IMR-90 (cell line): Measurements from ENCODE around the gene ZNF132.

ENCODE experiments used
- BHLHE40 ChIP-seq: fragments of 150-350 bp; IDR thresholded peaks from 2 replicates; pipeline ENCODE4 v1.6.1; 2016; ENCODE audit warnings: mild to moderate bottlenecking, low read depth, low read length
- CTCF ChIP-seq: conservative IDR thresholded peaks from 2 replicates; pipeline ENCODE4 v1.5.1; 2012; ENCODE audit warnings: mild to moderate bottlenecking, low read depth, low read length, improper control_type of control experiment
- MAFK ChIP-seq: IDR thresholded peaks from 2 replicates; pipeline ENCODE4 v1.6.1; 2012; ENCODE audit warnings: low read depth, low read length, improper control_type of control experiment
- POLR2A ChIP-seq: IDR thresholded peaks from 2 replicates; pipeline ENCODE4 v1.6.1; 2012; ENCODE audit warnings: mild to moderate bottlenecking, low read depth, low read length
- RFX5 ChIP-seq: IDR thresholded peaks from 2 replicates; pipeline ENCODE4 v1.8.0; 2012; ENCODE audit warnings: low read depth, mild to moderate bottlenecking, low read length, moderate library complexity
- SMC3 ChIP-seq: fragments of 150-350 bp; IDR thresholded peaks from 2 replicates; pipeline ENCODE4 v1.6.1; 2016; ENCODE audit warnings: low read depth, mild to moderate bottlenecking, antibody characterized with exemption, low read length, moderate library complexity

GRCh38 chr19:58395220-58395978, 44.6 kb downstream of the ZNF132 start, which contains the start of gene RNF225:
- no peak for TF ChIP-seq CTCF
- no peak for TF ChIP-seq POLR2A
- TF ChIP-seq RFX5, result no peak
- TF ChIP-seq BHLHE40, result no peak
- TF ChIP-seq SMC3, result no peak
- no peak for TF ChIP-seq MAFK
